KMS-11 (cell line): Measurements from ENCODE around the gene DUS3L.

Experiments used
- H2AFZ ChIP-seq: fragments of 200-600 bp; sonication (generic); 2 replicates; pipeline ENCODE4 v1.6.1; 2016; ENCODE audit warnings: antibody characterized with exemption, mixed run types, low read depth
- H3K27ac ChIP-seq: fragments of 200-600 bp; sonication (generic); 2 replicates; pipeline ENCODE4 v1.6.1; 2016; ENCODE audit warnings: mild to moderate bottlenecking, mixed run types
- H3K27me3 ChIP-seq: fragments of 200-600 bp; sonication (generic); 2 replicates; pipeline ENCODE4 v1.6.1; 2017; ENCODE audit warnings: mild to moderate bottlenecking, low read depth, mixed run types, moderate library complexity; ENCODE audit not compliant: insufficient read depth
- H3K36me3 ChIP-seq: fragments of 200-600 bp; sonication (generic); 2 replicates; pipeline ENCODE4 v1.6.1; 2017; ENCODE audit warnings: mild to moderate bottlenecking, mixed run types; ENCODE audit not compliant: insufficient read depth
- H3K4me1 ChIP-seq: fragments of 200-600 bp; sonication (generic); 2 replicates; pipeline ENCODE4 v1.6.1; 2016; ENCODE audit warnings: mild to moderate bottlenecking, low read depth, mixed run types; ENCODE audit not compliant: poor library complexity, severe bottlenecking
- H3K4me2 ChIP-seq: fragments of 200-600 bp; sonication (generic); 2 replicates; pipeline ENCODE4 v1.7.0; 2016; ENCODE audit warnings: mild to moderate bottlenecking, mixed run types
- H3K4me3 ChIP-seq: fragments of 200-600 bp; sonication (generic); IDR thresholded peaks from 2 replicates; pipeline ENCODE4 v1.6.1; 2017; ENCODE audit warnings: low read depth, low read length, mixed read lengths; ENCODE audit not compliant: insufficient read depth
- H3K79me2 ChIP-seq: fragments of 200-600 bp; sonication (generic); 2 replicates; pipeline ENCODE4 v1.6.1; 2016; ENCODE audit warnings: low read depth, mixed run types; ENCODE audit not compliant: insufficient read depth
- H3K9ac ChIP-seq: fragments of 200-600 bp; sonication (generic); 2 replicates; pipeline ENCODE4 v1.6.1; 2016; ENCODE audit warnings: mild to moderate bottlenecking, mixed run types
- H4K20me1 ChIP-seq: fragments of 200-600 bp; sonication (generic); 2 replicates; pipeline ENCODE4 v1.6.1; 2016; ENCODE audit warnings: mild to moderate bottlenecking, mixed run types; ENCODE audit not compliant: insufficient read depth
- TF ChIP-seq, protein P1 (sequence below): fragments of 200-600 bp; sonication (generic); conservative IDR thresholded peaks from 2 replicates; pipeline ENCODE4 v1.6.1; 2017; ENCODE audit warnings: low read depth, mild to moderate bottlenecking, antibody characterized with exemption, low read length, moderate library complexity, mixed read lengths

Gene DUS3L

DNA sequence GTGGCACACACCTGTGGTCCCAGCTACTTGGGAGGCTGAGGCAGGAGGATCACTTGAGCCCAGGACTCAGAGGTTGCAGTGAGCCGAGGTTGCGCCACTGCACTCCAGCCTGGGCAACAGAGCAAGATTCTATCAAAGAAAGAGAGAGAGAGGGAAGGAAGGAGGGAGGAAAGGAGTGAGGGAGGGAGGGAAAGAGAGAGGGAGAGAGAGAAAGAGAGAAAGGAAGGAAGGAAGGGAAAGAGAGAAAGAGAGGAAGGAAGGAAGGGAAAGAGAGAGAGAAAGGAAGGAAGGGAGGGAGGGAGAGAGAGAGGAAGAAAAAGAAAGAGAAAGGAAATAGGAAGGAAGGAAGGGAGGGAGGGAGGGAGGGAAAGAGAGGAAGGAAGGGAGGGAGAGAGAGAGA is 26.3 kb upstream of the DUS3L start:
- H2AFZ ChIP-seq = no peak overlapping the region
- no peaks in the 10 kb centered on the region for H3K36me3 ChIP-seq
- no peak overlapping the region for H3K9ac ChIP-seq
- no peaks in the 10 kb centered on the region for H4K20me1 ChIP-seq
- H3K27me3 ChIP-seq = peaks cover 2% of the 10 kb centered on the region; the same call in 1 of the 2 replicates
- TF ChIP-seq, protein P1, sequence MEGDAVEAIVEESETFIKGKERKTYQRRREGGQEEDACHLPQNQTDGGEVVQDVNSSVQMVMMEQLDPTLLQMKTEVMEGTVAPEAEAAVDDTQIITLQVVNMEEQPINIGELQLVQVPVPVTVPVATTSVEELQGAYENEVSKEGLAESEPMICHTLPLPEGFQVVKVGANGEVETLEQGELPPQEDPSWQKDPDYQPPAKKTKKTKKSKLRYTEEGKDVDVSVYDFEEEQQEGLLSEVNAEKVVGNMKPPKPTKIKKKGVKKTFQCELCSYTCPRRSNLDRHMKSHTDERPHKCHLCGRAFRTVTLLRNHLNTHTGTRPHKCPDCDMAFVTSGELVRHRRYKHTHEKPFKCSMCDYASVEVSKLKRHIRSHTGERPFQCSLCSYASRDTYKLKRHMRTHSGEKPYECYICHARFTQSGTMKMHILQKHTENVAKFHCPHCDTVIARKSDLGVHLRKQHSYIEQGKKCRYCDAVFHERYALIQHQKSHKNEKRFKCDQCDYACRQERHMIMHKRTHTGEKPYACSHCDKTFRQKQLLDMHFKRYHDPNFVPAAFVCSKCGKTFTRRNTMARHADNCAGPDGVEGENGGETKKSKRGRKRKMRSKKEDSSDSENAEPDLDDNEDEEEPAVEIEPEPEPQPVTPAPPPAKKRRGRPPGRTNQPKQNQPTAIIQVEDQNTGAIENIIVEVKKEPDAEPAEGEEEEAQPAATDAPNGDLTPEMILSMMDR = no peak
- H3K4me3 ChIP-seq = no peak overlapping the region
- H3K27ac ChIP-seq = no peak overlapping the region
- H3K79me2 ChIP-seq = no peaks in the 10 kb centered on the region
- no peak overlapping the region for H3K4me2 ChIP-seq
- no peaks in the 10 kb centered on the region for H3K4me1 ChIP-seq

DNA sequence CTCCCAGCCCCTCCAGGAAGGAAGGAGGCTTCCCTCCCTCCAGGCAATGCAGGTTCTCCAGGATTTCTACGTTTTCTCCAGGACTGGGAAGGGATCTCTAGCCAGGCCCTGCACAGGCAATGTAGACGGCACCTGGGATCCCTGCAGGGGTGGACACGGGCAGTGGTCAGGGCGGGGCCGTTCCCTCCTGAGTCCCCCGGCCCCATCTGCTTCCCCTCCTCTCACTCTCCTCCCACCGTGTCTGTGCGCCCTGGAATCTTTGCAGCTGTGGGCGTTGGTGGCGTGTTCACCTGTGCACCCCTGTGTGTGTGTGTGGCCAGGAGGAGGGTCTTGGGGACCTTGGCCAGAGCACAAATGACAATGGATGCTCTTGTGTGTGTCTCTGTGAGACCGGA is 23.9 kb upstream of the DUS3L start:
- Histone ChIP-seq H3K4me2 (no peak overlapping the region), H3K27ac (no peak overlapping the region), H3K36me3 (no peaks in the 10 kb centered on the region), H2AFZ (no peak overlapping the region), H4K20me1 (no peaks in the 10 kb centered on the region), H3K79me2 (no peaks in the 10 kb centered on the region), H3K9ac (no peak overlapping the region), H3K4me1 (no peaks in the 10 kb centered on the region), H3K27me3 (peaks cover 2% of the 10 kb centered on the region; the same call in 1 of the 2 replicates), H3K4me3 (no peak overlapping the region)
- TF ChIP-seq, protein P1 = no peak

DNA sequence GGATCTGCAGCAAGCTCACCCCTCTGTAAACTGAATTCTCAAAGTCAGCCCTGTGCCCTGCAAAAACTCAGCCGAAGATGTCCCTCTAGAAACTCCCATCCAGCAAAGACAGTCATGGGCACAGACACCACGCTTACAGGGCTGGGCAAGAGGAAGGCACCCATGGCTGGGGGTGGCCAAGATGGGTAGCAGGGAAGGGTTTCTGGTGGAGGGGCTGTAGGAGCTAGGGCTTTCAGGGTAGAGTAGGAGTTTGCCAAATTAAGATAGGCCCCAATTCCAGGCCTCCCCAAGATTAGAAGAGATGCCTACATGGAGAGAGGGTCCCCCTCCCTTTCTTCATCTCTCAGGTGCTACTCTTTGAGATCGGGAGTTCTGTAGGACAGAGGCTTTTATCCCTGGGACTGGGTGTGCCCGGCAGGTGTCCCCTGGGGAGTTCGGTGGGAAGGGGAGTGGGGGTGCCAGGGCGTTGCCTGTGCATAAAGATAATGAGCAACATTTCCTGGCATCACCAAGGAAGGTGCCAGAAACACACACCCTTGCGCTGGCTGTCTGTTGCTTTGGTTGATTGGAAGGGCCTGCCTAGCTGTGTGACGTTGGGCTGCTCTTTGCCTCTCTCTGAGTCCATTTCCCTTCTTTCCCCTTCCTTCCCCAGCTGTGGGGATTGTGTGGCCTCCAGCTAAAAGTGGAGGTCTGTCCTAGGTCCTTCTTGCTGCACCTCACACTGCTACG is 23.3 kb upstream of the DUS3L start:
- H3K4me1 ChIP-seq = no peaks in the 10 kb centered on the region
- H3K4me3 ChIP-seq = no peak overlapping the region
- H3K4me2 ChIP-seq = no peak overlapping the region
- TF ChIP-seq, protein P1 = no peak
- no peaks in the 10 kb centered on the region for H3K36me3 ChIP-seq
- H3K79me2 ChIP-seq = no peaks in the 10 kb centered on the region
- H3K27ac ChIP-seq = no peak overlapping the region
- peaks cover 2% of the 10 kb centered on the region; the same call in 1 of the 2 replicates for H3K27me3 ChIP-seq
- no peak overlapping the region for H2AFZ ChIP-seq
- H3K9ac ChIP-seq = no peak overlapping the region
- H4K20me1 ChIP-seq = no peaks in the 10 kb centered on the region

DNA sequence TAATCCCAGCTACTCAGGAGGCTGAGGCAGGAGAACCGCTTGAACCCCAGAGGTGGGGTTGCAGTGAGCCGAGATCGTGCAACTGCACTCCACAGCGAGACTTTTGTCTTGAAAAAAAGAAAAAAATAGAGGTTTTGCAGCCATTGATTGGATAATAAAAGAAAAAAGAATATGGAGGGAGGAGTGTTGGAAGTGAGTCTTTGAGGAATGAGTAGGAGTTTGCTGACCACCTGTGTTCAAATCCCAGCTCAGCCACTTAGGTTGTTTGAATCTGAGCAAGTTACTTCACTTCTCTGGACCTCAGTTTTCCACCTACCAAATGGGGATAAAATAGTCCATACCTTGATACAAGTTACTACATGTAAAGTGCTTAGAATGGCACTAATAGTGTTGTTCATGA is 20.2 kb upstream of the DUS3L start:
- Histone ChIP-seq H3K79me2 (no peaks in the 10 kb centered on the region), H3K27ac (no peak overlapping the region), H3K4me2 (no peak overlapping the region), H4K20me1 (no peaks in the 10 kb centered on the region), H3K4me3 (no peak overlapping the region), H2AFZ (no peak overlapping the region), H3K36me3 (no peaks in the 10 kb centered on the region), H3K9ac (no peak overlapping the region), H3K27me3 (no peaks in the 10 kb centered on the region; the same call in 1 of the 2 replicates), H3K4me1 (no peaks in the 10 kb centered on the region)
- TF ChIP-seq, protein P1 = no peak
